ENCODE measurements around the gene HERC4. TPM values are rescaled to one million over a fixed set of nuclear protein-coding genes. Genes with fewer than 3 reads are reported as not detected.
"Not testable (repeated sequence)": the region's sequence is repeated elsewhere in the genome, so short reads cannot be mapped to it uniquely, and the experiment has no call there.

HERC4 gene
- total RNA-seq, 4 donors from 2014 or later = 49.5 to 91.6 (median 79.0) TPM

- peaks cover 0 to 39% (median 0%) of the 10 kb centered on the region in 3 donors for H3K36me3 ChIP-seq
- TF ChIP-seq, protein P1, sequence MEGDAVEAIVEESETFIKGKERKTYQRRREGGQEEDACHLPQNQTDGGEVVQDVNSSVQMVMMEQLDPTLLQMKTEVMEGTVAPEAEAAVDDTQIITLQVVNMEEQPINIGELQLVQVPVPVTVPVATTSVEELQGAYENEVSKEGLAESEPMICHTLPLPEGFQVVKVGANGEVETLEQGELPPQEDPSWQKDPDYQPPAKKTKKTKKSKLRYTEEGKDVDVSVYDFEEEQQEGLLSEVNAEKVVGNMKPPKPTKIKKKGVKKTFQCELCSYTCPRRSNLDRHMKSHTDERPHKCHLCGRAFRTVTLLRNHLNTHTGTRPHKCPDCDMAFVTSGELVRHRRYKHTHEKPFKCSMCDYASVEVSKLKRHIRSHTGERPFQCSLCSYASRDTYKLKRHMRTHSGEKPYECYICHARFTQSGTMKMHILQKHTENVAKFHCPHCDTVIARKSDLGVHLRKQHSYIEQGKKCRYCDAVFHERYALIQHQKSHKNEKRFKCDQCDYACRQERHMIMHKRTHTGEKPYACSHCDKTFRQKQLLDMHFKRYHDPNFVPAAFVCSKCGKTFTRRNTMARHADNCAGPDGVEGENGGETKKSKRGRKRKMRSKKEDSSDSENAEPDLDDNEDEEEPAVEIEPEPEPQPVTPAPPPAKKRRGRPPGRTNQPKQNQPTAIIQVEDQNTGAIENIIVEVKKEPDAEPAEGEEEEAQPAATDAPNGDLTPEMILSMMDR (IDR thresholded peaks at IDR 0.05) = no peak
- TF ChIP-seq POLR2A (IDR thresholded peaks at IDR 0.05) = no peak
Measured at GRCh38 chr10:67969875-67970274, 105.2 kb downstream of the HERC4 start.

DNA sequence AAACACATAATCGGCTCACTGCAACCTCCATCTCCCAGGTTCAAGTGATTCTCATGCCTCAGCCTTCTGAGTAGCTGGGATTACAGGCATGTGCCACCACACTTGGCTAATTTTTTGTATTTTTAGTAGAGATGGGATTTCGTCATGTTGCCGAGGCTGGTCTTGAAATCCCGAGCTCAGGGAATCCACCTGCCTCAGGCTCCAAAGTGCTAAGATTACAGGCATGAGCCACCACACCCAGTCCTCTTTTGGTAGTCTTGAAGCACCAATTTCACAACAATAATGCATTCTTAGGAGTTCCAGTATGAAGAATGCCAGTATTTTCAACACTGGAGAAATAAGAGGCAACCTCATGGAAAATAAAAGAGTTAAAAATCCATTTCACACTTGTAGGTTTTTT is 109.0 kb downstream of the HERC4 start:
- not testable (repeated sequence) for H3K4me1 ChIP-seq, DNase-seq, H3K27me3 ChIP-seq, H3K9me3 ChIP-seq, H3K4me3 ChIP-seq, H3K27ac ChIP-seq
- H3K36me3 ChIP-seq = peaks cover 0 to 16% (median 0%) of the 10 kb centered on the region in 3 donors

More at GRCh38 chr10:67969875-67970274, 105.2 kb downstream of the HERC4 start:
- H3K9me3 ChIP-seq = peaks cover 0 to 7% (median 0%) of the 10 kb centered on the region in 4 donors
- no peaks in the 10 kb centered on the region for H3K4me1 ChIP-seq
- H3K27ac ChIP-seq = no peak overlapping the region
- no peaks in the 10 kb centered on the region for H3K27me3 ChIP-seq
- DNase-seq = no peak
- no peak overlapping the region for H3K4me3 ChIP-seq

GRCh38 chr10:67965456-67965855 is 109.6 kb downstream of the HERC4 start:
- Histone ChIP-seq H3K36me3 (peaks cover 0 to 17% (median 0%) of the 10 kb centered on the region in 3 donors), H3K4me3 (no peak overlapping the region), H3K9me3 (no peaks in the 10 kb centered on the region), H3K27me3 (no peaks in the 10 kb centered on the region), H3K4me1 (no peaks in the 10 kb centered on the region), H3K27ac (no peak overlapping the region)
- TF ChIP-seq, protein P1 (IDR thresholded peaks at IDR 0.05) = no peak
- TF ChIP-seq POLR2A (IDR thresholded peaks at IDR 0.05) = no peak
- no peak for DNase-seq

GRCh38 chr10:67959839-67960476 is 115.1 kb downstream of the HERC4 start:
- no peak overlapping the region for H3K4me3 ChIP-seq
- TF ChIP-seq, protein P1 (IDR thresholded peaks at IDR 0.05) = no peak
- TF ChIP-seq POLR2A (IDR thresholded peaks at IDR 0.05) = no peak
- H3K27me3 ChIP-seq = no peaks in the 10 kb centered on the region
- no peak for DNase-seq
- no peak overlapping the region for H3K27ac ChIP-seq
- no peaks in the 10 kb centered on the region for H3K9me3 ChIP-seq
- H3K36me3 ChIP-seq = peaks cover 0 to 16% (median 0%) of the 10 kb centered on the region in 3 donors
- no peaks in the 10 kb centered on the region for H3K4me1 ChIP-seq

DNA sequence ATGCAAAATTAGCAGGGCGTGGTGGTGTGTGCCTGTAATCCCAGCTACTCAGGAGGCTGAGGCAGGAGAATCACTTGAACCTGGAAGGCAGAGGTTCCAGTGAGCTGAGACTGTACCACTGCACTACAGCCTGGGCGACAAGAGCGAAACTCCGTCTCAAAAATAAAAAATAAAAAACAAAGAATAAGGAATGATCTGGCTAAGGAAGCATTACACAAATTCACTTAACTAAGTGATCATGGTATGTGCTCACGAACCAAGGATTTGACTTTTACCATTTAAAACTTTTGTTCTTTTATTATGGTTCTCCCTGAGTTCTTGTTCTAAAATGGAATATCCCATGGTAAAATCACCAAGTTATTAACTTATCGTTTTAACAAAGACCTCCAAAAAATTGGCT is 119.5 kb downstream of the HERC4 start:
- Histone ChIP-seq H3K9me3 (no peaks in the 10 kb centered on the region), H3K27ac (no peak overlapping the region), H3K4me1 (no peaks in the 10 kb centered on the region), H3K27me3 (no peaks in the 10 kb centered on the region), H3K4me3 (no peak overlapping the region), H3K36me3 (peaks cover 0 to 37% (median 0%) of the 10 kb centered on the region in 3 donors)
- DNase-seq = no peak
- TF ChIP-seq, protein P1 (IDR thresholded peaks at IDR 0.05) = no peak
- no peak for TF ChIP-seq POLR2A (IDR thresholded peaks at IDR 0.05)

GRCh38 chr10:67943917-67944316 is 131.2 kb downstream of the HERC4 start:
- H3K4me1 ChIP-seq = no peaks in the 10 kb centered on the region
- H3K36me3 ChIP-seq = peaks cover 0 to 42% (median 0%) of the 10 kb centered on the region in 3 donors
- H3K9me3 ChIP-seq = no peaks in the 10 kb centered on the region
- H3K4me3 ChIP-seq = no peak overlapping the region
- TF ChIP-seq, protein P1 (IDR thresholded peaks at IDR 0.05) = no peak
- TF ChIP-seq POLR2A (IDR thresholded peaks at IDR 0.05) = no peak
- H3K27ac ChIP-seq = no peak overlapping the region
- H3K27me3 ChIP-seq = no peaks in the 10 kb centered on the region
- no peak for DNase-seq

Data from Peyer's patch (tissue), 4 donors.